Muscle layer of colon (tissue), 2 donors: ENCODE results near the gene CCR9.

ENCODE experiments used
- H3K27ac ChIP-seq: one replicate; pipeline ENCODE4 v1.7.0; 2013; ENCODE audit warnings: low read depth, mild to moderate bottlenecking, low read length, moderate library complexity
- H3K27me3 ChIP-seq, 2 donors: one replicate each; pipeline ENCODE4 v1.7.0; 2013; ENCODE audit warnings: low read length in 2 of 2, mild to moderate bottlenecking in 2 of 2; ENCODE audit not compliant: insufficient read depth in 2 of 2, control insufficient read depth in 1 of 2
- H3K36me3 ChIP-seq: one replicate; pipeline ENCODE4 v1.7.0; 2013; ENCODE audit warnings: mild to moderate bottlenecking, low read length; ENCODE audit not compliant: insufficient read depth
- H3K4me1 ChIP-seq: one replicate; pipeline ENCODE4 v1.7.0; 2013; ENCODE audit warnings: mild to moderate bottlenecking, low read length; ENCODE audit not compliant: insufficient read depth
- H3K4me3 ChIP-seq, 2 donors: one replicate each; pipeline ENCODE4 v1.7.0; 2013; ENCODE audit warnings: low read length in 2 of 2, low read depth in 1 of 2, mild to moderate bottlenecking in 1 of 2, moderate library complexity in 1 of 2
- H3K9ac ChIP-seq: one replicate; pipeline ENCODE4 v1.7.0; 2013; ENCODE audit warnings: low read length
- H3K9me3 ChIP-seq: one replicate; pipeline ENCODE4 v1.7.0; 2013; ENCODE audit warnings: mild to moderate bottlenecking, low read length
- donor health status: abdominal sarcoma.
- donor health status: Adenocarcinoma of cecum.

Gene CCR9

GRCh38 chr3:45873036-45873435 is 13.3 kb upstream of the CCR9 start:
- Histone ChIP-seq H3K4me3 (no peak overlapping the region), H3K36me3 (no peaks in the 10 kb centered on the region), H3K9ac (no peak overlapping the region), H3K27me3 (no peaks in the 10 kb centered on the region), H3K9me3 (no peaks in the 10 kb centered on the region), H3K27ac (no peak overlapping the region), H3K4me1 (no peaks in the 10 kb centered on the region)

- Histone ChIP-seq H3K27ac (no peak overlapping the region), H3K9ac (no peak overlapping the region), H3K4me3 (no peak overlapping the region), H3K36me3 (no peaks in the 10 kb centered on the region), H3K4me1 (no peaks in the 10 kb centered on the region), H3K9me3 (no peaks in the 10 kb centered on the region), H3K27me3 (no peaks in the 10 kb centered on the region)
Measured at GRCh38 chr3:45873638-45874037, 12.7 kb upstream of the CCR9 start.

DNA sequence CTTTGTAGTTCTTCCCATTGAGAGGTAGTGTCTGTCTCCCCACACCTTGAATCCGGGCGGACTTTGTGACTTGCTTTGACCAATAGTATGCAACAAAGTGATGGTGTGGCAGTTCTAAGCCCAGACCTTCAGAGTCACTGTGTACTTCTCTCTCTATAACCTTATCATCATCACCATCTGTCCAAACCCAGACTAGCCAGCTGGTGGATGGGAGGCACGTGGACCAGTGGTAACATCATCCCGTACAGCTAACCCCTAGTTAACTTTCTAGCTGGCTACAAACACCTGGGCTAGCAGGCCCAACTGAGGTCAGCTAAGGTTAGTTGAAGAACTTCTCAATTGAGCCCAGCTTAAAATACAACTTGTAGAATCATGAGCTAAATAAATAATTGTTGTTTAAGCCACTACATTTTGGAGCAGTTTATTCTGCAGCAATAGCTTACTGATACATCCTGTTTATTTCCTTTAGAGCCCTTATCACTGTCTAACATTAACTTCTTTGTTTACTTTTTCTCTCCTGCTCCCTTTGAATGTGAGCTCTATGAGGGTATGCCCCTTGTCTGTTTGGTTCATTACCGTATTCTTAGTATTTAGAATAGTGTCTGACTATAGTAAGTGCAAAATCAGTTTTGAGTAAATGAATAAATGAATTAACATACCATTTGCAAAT is 11.5 kb upstream of the CCR9 start:
- H3K4me1 ChIP-seq = no peaks in the 10 kb centered on the region
- H3K27me3 ChIP-seq = no peaks in the 10 kb centered on the region
- no peak overlapping the region for H3K9ac ChIP-seq
- no peaks in the 10 kb centered on the region for H3K9me3 ChIP-seq
- H3K27ac ChIP-seq = no peak overlapping the region
- no peaks in the 10 kb centered on the region for H3K36me3 ChIP-seq
- H3K4me3 ChIP-seq = no peak overlapping the region

DNA sequence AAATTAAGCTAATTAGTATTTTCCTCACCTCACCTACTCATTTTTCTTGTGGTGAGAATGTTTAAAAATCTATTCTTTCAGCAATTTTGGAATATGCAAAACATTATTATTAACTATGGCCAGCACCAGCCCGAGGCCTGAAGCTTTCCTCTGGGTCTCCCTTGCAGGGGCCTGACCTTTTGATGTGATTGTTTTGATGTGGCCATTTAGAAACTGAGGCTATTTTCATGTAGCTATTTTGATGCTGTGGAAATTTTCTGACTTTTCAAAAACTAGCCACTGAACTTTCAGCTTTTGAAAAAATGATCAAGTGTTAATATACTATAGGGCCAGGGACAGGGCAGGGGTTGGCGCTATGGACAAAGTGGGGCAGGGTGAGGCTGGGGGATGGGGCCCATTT is 8.2 kb upstream of the CCR9 start:
- H3K36me3 ChIP-seq = no peaks in the 10 kb centered on the region
- H3K4me1 ChIP-seq = no peaks in the 10 kb centered on the region
- no peaks in the 10 kb centered on the region for H3K9me3 ChIP-seq
- H3K9ac ChIP-seq = no peak overlapping the region
- H3K27me3 ChIP-seq = no peaks in the 10 kb centered on the region
- no peak overlapping the region for H3K4me3 ChIP-seq
- H3K27ac ChIP-seq = no peak overlapping the region

DNA sequence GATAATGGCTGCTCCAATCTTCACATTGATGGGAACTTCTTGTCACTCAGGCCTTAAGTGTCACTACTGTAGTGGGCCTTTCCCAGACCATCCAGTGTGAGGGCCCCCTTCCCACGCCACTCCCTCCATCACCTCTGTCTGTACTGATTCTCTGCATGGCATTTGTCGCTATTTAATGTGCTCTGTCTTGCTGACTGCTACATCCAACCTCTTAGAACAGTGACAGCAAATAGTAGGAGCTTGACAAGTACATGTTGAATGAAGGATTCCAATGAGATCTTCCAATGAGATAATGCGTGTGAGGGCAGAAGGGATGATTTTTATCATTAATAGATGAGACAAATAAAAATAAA is 5.6 kb upstream of the CCR9 start:
- Histone ChIP-seq H3K27ac (no peak overlapping the region), H3K27me3 (no peaks in the 10 kb centered on the region), H3K9me3 (no peaks in the 10 kb centered on the region), H3K36me3 (no peaks in the 10 kb centered on the region), H3K4me1 (no peaks in the 10 kb centered on the region), H3K9ac (no peak overlapping the region), H3K4me3 (no peak overlapping the region)

DNA sequence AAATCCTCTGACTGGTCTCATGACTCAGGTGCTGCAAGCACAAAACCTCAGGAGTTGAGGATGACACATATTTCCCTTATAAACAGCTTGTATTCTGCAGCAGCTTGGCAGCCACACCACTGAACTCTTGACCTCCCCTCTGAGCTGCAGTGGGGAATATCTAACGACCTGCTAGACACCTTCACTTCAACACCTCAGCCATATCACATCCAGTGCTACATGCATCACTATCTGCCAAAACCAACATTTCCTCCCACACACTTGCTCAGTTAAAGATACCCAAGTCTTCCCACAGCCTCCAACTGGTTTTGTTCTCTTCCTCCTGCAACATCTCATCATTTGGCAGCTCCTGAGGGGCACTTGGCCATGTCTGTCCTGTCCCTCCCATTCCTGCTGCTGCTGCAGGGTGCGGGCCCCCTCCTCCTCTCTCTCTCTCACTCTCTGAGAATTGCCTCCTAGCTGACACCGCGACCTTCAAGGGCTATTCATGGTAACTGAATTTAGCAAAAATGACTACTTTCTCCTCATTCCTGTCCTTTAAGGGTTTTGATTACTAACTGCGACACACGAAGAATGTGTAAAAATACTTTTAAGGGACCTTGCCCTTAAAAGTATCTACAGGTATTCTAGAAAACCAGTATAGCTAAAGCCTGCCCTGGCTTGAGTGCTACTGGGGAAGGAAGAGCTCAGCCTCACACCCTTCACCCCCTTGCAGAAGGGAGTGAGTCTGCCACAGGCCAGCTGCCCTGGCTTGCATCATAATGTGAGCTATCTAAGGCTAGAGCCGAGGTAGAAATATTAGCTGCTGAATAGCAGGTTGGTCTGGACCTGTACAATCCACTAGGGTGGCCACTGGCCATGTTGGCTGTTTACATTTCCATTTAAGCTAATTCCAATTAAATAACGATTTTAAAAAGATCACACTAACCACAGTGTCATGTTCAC is 5.0 kb upstream of the CCR9 start:
- no peak overlapping the region for H3K9ac ChIP-seq
- no peak overlapping the region for H3K27ac ChIP-seq
- H3K4me3 ChIP-seq = no peak overlapping the region
- no peaks in the 10 kb centered on the region for H3K9me3 ChIP-seq
- no peaks in the 10 kb centered on the region for H3K27me3 ChIP-seq
- H3K36me3 ChIP-seq = no peaks in the 10 kb centered on the region
- no peaks in the 10 kb centered on the region for H3K4me1 ChIP-seq

DNA sequence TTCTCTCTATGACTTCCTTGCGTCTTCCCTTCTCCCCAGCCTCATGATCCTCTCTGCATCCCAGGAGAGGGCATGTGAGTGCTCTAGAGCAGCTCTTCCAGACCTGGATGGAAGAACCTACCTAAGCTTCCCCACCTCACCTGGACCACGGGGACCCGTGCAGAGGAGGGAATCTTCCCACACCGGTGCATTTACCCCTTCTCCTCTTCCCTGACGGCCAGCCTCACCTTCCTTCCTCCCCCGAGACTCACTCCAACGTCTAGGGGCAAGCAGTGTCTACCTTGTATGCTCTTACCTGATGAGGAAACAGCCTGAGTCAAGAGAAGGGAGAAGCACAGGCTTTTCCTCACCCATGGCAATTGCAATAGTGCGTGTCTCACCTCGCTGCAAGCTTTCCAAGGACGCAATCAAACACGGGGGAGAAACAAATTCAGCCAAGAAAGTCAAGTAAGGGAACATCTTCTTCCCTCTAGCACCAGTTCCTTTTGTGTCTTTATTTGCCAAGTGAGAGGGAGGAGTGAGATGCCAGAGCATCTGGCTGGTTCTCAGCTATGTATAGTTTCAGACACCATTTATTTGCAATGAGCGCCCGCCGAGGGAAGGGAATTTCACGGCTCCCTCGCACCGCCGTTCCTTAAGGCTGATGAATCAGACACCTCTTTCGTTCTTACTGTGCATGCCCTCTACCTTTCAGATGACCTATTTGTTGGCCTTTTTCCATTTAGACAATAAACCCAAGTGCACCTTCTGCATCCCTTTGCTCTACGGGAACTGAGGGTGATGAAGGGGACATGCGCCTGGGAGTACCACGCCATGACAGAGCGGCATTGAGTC is 1.8 kb upstream of the CCR9 start:
- H3K27me3 ChIP-seq = no peaks in the 10 kb centered on the region
- no peaks in the 10 kb centered on the region for H3K4me1 ChIP-seq
- no peak overlapping the region for H3K27ac ChIP-seq
- H3K36me3 ChIP-seq = no peaks in the 10 kb centered on the region
- H3K9ac ChIP-seq = no peak overlapping the region
- H3K4me3 ChIP-seq = no peak overlapping the region
- H3K9me3 ChIP-seq = no peaks in the 10 kb centered on the region

DNA sequence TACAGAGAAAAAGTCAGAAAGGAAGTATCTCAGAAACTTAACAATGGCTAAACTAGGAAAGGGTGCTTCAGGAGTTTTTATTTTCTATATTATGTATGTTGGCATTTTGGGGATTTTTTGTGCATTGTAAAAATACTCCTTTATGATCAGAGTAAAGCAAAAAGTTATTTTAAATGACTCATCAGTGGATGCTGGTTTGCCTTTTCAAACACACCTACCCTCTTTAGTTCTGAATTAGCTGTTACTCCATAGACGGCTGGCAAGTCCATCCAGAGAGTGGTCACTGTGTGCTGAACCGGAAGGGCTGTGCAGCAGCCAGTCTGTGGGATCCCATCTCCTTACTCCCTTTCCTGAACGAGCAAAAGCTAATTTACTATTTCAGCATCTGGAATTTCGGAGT is 942 bp downstream of the CCR9 start:
- no peaks in the 10 kb centered on the region for H3K27me3 ChIP-seq
- H3K9me3 ChIP-seq = no peaks in the 10 kb centered on the region
- H3K9ac ChIP-seq = no peak overlapping the region
- H3K27ac ChIP-seq = no peak overlapping the region
- H3K36me3 ChIP-seq = no peaks in the 10 kb centered on the region
- no peaks in the 10 kb centered on the region for H3K4me1 ChIP-seq
- no peak overlapping the region for H3K4me3 ChIP-seq

- H3K4me1 ChIP-seq = no peaks in the 10 kb centered on the region
- H3K27me3 ChIP-seq = no peaks in the 10 kb centered on the region
- H3K27ac ChIP-seq = no peak overlapping the region
- no peaks in the 10 kb centered on the region for H3K36me3 ChIP-seq
- H3K9ac ChIP-seq = no peak overlapping the region
- H3K9me3 ChIP-seq = no peaks in the 10 kb centered on the region
- H3K4me3 ChIP-seq = no peak overlapping the region
Measured at GRCh38 chr3:45887759-45888511, 1.6 kb downstream of the CCR9 start.

DNA sequence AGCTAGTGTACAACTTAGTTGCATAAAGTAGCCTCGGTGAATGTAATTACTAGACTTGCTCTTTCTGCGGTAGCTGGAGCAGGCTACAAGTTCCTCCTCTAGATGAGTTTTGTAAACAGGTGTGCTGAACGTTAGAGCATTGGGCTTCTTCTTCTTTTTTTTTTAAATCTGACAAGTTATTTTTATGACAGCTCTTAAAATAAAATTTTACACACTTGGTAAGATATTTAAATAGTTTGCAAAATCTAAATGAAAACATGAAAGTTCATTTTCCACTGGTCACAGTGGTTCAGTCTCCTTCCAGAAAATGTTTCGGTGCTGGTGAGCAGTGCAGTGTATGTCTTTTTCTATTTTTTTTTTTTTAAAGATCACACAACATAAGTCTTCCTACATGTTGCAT is 3.0 kb downstream of the CCR9 start:
- no peak overlapping the region for H3K4me3 ChIP-seq
- no peaks in the 10 kb centered on the region for H3K9me3 ChIP-seq
- H3K4me1 ChIP-seq = no peaks in the 10 kb centered on the region
- no peaks in the 10 kb centered on the region for H3K27me3 ChIP-seq
- no peak overlapping the region for H3K27ac ChIP-seq
- no peak overlapping the region for H3K9ac ChIP-seq
- no peaks in the 10 kb centered on the region for H3K36me3 ChIP-seq

DNA sequence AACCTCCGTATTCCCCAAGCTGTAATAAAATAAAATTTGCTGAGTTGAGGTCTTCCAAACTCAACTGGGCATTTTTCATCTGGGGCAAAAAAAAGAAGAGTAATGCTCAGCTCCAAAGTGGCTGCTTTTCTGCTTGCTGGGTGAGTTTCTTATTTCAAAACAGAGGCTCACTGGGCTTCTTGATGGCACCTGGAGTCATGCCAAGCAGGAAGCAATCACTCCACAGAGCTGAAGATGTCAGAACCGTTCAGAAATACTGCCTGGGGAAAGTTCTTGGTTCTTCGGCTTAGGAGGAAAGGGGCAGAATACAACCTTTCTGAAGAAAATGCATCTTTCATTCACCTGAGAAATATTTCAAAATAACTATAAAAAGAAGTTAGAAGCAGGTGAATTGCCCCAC is 4.1 kb downstream of the CCR9 start:
- Histone ChIP-seq H3K9ac (no peak overlapping the region), H3K9me3 (no peaks in the 10 kb centered on the region), H3K4me3 (no peak overlapping the region), H3K27ac (no peak overlapping the region), H3K4me1 (no peaks in the 10 kb centered on the region), H3K27me3 (no peaks in the 10 kb centered on the region), H3K36me3 (no peaks in the 10 kb centered on the region)
